GM12892 (cell line): ENCODE measurements around the gene CLEC1A.

ENCODE experiments used
- POLR2A ChIP-seq: IDR thresholded peaks from 2 replicates; pipeline ENCODE4 v1.6.1; 2011; ENCODE audit warnings: low read depth, low read length, control low read depth
- POLR2AphosphoS5 ChIP-seq: IDR thresholded peaks from 2 replicates; pipeline ENCODE4 v1.6.1; 2011; ENCODE audit warnings: low read depth, low read length, control low read depth
- TAF1 ChIP-seq: IDR thresholded peaks from 2 replicates; pipeline ENCODE4 v1.6.1; 2011; ENCODE audit warnings: low read depth, mild to moderate bottlenecking, control low read depth, low read length, borderline replicate concordance

DNA sequence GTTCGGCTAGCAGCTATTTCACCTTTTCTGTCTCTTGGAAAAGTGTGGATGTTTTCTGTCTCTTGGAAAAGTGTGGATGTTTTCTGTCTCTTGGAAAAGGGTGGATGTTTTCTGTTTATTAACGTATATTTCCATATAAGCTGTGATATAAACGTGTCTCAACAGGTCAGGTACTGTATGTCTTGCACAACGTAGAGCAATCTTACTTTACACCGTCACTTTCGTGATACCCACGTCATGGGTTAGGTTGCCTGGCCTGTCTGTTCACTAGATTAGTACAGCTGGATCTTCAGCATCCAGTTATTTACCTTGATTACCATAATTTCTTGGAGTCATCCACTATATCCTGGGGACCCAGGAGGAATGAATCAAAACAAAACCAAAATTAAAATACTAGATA lies 17.1 kb upstream of the CLEC1A start:
- TF ChIP-seq POLR2AphosphoS5: no peak
- no peak for TF ChIP-seq TAF1
- no peak for TF ChIP-seq POLR2A
